ENCODE data around the gene PLEK.

Gene PLEK

DNA sequence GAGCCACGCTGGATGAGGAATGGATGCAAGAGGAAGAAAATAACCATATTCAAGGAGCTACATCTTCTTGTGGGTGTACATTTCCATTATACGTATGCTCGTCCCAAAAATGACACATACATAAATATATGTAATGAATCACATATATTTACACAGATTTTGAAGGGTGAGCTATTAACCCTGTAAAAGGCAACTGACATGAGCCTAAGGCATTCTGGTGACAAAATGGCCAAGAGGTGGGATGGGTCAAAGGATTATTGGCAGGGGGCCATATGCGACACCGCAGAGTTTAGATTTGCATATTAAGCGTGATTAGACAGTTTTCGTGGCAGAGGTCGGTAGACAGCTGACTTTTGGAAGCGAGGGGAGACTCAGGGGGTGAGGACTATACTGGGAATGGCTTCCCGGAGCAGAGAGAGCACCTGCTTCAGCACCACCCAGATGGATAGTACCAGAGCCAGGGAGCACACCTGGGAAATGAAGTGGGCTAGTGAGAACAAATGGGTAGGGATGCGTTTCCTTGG lies 44.9 kb upstream of the PLEK start (continued):
- TF ChIP-seq SALL2 (tag by site-specific recombination; IDR thresholded peaks at IDR 0.05; ENCODE audit: borderline replicate concordance) = no peak
- 0 out of 2 replicates have a peak, but pooled peaks have one; percentile 31 for TF ChIP-seq ZNF324 (tag by site-specific recombination; IDR thresholded peaks at IDR 0.05)
- TF ChIP-seq SP3 (tag by site-specific recombination; IDR thresholded peaks at IDR 0.05) = no peak
- TF ChIP-seq, protein P1, sequence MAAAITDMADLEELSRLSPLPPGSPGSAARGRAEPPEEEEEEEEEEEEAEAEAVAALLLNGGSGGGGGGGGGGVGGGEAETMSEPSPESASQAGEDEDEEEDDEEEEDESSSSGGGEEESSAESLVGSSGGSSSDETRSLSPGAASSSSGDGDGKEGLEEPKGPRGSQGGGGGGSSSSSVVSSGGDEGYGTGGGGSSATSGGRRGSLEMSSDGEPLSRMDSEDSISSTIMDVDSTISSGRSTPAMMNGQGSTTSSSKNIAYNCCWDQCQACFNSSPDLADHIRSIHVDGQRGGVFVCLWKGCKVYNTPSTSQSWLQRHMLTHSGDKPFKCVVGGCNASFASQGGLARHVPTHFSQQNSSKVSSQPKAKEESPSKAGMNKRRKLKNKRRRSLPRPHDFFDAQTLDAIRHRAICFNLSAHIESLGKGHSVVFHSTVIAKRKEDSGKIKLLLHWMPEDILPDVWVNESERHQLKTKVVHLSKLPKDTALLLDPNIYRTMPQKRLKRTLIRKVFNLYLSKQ (tag by site-specific recombination; IDR thresholded peaks at IDR 0.05; ENCODE audit: borderline replicate concordance) = no peak
- no peak for TF ChIP-seq MYNN (tag by site-specific recombination; IDR thresholded peaks at IDR 0.05; ENCODE audit: borderline replicate concordance)
- no peak for TF ChIP-seq ZSCAN23 (tag by site-specific recombination; IDR thresholded peaks at IDR 0.05)
- TF ChIP-seq, protein P2, sequence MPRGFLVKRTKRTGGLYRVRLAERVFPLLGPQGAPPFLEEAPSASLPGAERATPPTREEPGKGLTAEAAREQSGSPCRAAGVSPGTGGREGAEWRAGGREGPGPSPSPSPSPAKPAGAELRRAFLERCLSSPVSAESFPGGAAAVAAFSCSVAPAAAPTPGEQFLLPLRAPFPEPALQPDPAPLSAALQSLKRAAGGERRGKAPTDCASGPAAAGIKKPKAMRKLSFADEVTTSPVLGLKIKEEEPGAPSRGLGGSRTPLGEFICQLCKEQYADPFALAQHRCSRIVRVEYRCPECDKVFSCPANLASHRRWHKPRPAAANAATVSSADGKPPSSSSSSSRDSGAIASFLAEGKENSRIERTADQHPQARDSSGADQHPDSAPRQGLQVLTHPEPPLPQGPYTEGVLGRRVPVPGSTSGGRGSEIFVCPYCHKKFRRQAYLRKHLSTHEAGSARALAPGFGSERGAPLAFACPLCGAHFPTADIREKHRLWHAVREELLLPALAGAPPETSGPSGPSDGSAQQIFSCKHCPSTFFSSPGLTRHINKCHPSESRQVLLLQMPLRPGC (tag by site-specific recombination; IDR thresholded peaks at IDR 0.05) = no peak
- no peak for TF ChIP-seq ZNF785 (tag by site-specific recombination; IDR thresholded peaks at IDR 0.05)
- no peak; the same call in 1 of the 2 replicates for TF ChIP-seq ZBTB8A (tag by site-specific recombination; IDR thresholded peaks at IDR 0.05)
- no peak for TF ChIP-seq ZNF140 (tag by site-specific recombination; IDR thresholded peaks at IDR 0.05)
- no peak for TF ChIP-seq ZNF121 (tag by site-specific recombination; IDR thresholded peaks at IDR 0.05)
- TF ChIP-seq ZNF214 (tag by site-specific recombination; IDR thresholded peaks at IDR 0.05; ENCODE audit: borderline replicate concordance) = no peak
- TF ChIP-seq ZNF223 (tag by site-specific recombination; IDR thresholded peaks at IDR 0.05) = no peak
- TF ChIP-seq ZNF302 (tag by site-specific recombination; IDR thresholded peaks at IDR 0.05; ENCODE audit: low read depth) = no peak
- peak; percentile 43 for TF ChIP-seq FEZF1 (tag by site-specific recombination; IDR thresholded peaks at IDR 0.05)
- peak; percentile 63; the same call in 1 of the 2 replicates for TF ChIP-seq ZNF366 (tag by site-specific recombination; conservative IDR thresholded peaks at IDR 0.05)
- peak; percentile 72 for TF ChIP-seq YY1 (tag by site-specific recombination; IDR thresholded peaks at IDR 0.05)
- peak; percentile 85 for TF ChIP-seq ZNF341 (tag by site-specific recombination; IDR thresholded peaks at IDR 0.05; ENCODE audit: low read depth)
- TF ChIP-seq, protein P3, sequence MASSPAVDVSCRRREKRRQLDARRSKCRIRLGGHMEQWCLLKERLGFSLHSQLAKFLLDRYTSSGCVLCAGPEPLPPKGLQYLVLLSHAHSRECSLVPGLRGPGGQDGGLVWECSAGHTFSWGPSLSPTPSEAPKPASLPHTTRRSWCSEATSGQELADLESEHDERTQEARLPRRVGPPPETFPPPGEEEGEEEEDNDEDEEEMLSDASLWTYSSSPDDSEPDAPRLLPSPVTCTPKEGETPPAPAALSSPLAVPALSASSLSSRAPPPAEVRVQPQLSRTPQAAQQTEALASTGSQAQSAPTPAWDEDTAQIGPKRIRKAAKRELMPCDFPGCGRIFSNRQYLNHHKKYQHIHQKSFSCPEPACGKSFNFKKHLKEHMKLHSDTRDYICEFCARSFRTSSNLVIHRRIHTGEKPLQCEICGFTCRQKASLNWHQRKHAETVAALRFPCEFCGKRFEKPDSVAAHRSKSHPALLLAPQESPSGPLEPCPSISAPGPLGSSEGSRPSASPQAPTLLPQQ (tag by site-specific recombination; IDR thresholded peaks at IDR 0.05) = no peak

DNA sequence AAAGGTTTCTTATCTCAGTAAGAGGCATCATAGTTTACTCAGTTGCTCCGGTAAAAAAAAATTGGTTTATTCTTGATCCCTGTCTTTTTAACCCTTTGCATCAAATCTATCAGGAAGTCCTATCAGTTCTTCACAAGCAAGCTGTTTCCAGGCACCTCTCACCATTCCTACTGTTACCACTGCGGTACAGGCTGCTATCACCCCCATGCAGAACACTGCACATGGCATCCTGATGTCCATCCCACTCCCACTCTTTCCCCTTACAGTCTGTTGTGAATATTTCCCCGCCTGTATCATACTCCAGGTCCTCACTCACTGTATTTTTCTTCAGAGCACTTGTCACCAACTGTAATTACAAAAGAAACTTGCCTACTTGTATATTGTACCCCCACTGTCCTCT lies 40.0 kb upstream of the PLEK start:
- CTCF ChIA-PET = interaction anchor here (0.7 kb wide), 1 partner anchor 152 kb away, joined by 3 read pairs; no protein-coding TSS in a partner anchor

DNA sequence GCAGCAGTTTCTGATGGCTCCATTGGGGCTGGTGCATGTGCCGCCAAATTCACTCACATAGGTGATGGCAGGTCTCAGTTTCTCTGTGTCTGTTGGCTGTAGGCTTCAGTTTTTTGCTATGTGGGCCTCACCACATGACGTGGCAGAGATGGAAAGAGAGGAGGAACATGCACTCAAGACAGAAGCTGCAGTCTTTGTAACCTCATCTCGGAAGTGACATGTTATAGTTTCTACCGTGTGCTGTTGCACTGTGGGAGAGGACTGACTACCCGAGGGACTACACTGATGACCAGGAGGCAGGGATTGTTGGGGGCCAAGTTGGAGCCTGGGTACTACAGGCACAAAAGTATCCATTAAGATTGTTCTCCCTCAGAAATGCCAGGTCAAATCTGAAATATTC lies 36.2 kb upstream of the PLEK start:
- Histone ChIP-seq H3K9me3 (ENCODE audit: control insufficient read depth, insufficient read depth, low read depth, low read length) (no peaks in the 10 kb centered on the region), H3K27ac (ENCODE audit: extremely low read depth, low read depth, low read length) (no peak overlapping the region), H3K36me3 (ENCODE audit: control insufficient read depth in 2 of 2, insufficient read depth in 1 of 2, low read length in 2 of 2) (no peaks in the 10 kb centered on the region), H3K4me1 (ENCODE audit: control insufficient read depth, insufficient read depth, low read length) (no peaks in the 10 kb centered on the region), H3K4me3 (ENCODE audit: low read depth, low read length) (no peak overlapping the region)
- POLR2A ChIA-PET = no interaction called here
- CTCF ChIA-PET = no interaction called here
- TF ChIP-seq ZBTB21 (tag by site-specific recombination; IDR thresholded peaks at IDR 0.05) = no peak
- TF ChIP-seq ZNF10 (tag by site-specific recombination; IDR thresholded peaks at IDR 0.05) = no peak
- TF ChIP-seq, protein P4, sequence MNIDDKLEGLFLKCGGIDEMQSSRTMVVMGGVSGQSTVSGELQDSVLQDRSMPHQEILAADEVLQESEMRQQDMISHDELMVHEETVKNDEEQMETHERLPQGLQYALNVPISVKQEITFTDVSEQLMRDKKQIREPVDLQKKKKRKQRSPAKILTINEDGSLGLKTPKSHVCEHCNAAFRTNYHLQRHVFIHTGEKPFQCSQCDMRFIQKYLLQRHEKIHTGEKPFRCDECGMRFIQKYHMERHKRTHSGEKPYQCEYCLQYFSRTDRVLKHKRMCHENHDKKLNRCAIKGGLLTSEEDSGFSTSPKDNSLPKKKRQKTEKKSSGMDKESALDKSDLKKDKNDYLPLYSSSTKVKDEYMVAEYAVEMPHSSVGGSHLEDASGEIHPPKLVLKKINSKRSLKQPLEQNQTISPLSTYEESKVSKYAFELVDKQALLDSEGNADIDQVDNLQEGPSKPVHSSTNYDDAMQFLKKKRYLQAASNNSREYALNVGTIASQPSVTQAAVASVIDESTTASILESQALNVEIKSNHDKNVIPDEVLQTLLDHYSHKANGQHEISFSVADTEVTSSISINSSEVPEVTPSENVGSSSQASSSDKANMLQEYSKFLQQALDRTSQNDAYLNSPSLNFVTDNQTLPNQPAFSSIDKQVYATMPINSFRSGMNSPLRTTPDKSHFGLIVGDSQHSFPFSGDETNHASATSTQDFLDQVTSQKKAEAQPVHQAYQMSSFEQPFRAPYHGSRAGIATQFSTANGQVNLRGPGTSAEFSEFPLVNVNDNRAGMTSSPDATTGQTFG (tag by site-specific recombination; IDR thresholded peaks at IDR 0.05; ENCODE audit: borderline replicate concordance) = no peak
- no peak for TF ChIP-seq ZSCAN23 (tag by site-specific recombination; IDR thresholded peaks at IDR 0.05)
- TF ChIP-seq SALL2 (tag by site-specific recombination; IDR thresholded peaks at IDR 0.05; ENCODE audit: borderline replicate concordance) = no peak
- no peak for TF ChIP-seq ZNF169 (tag by site-specific recombination; IDR thresholded peaks at IDR 0.05)
- no peak for TF ChIP-seq ZNF416 (tag by site-specific recombination; IDR thresholded peaks at IDR 0.05)
- TF ChIP-seq ZNF239 (tag by site-specific recombination; IDR thresholded peaks at IDR 0.05) = no peak
- no peak for TF ChIP-seq ZNF560 (tag by site-specific recombination; IDR thresholded peaks at IDR 0.05; ENCODE audit: borderline replicate concordance)
- no peak for TF ChIP-seq ZNF664 (tag by site-specific recombination; IDR thresholded peaks at IDR 0.05)
- no peak for TF ChIP-seq ZNF548 (tag by site-specific recombination; IDR thresholded peaks at IDR 0.05)

More for the DNA sequence above, 40.0 kb upstream of the PLEK start:
- POLR2A ChIA-PET = no interaction called here
- Histone ChIP-seq H3K36me3 (ENCODE audit: control insufficient read depth in 2 of 2, insufficient read depth in 1 of 2, low read length in 2 of 2) (no peaks in the 10 kb centered on the region), H3K9me3 (ENCODE audit: control insufficient read depth, insufficient read depth, low read depth, low read length) (no peaks in the 10 kb centered on the region), H3K4me1 (ENCODE audit: control insufficient read depth, insufficient read depth, low read length) (no peaks in the 10 kb centered on the region), H3K27ac (ENCODE audit: extremely low read depth, low read depth, low read length) (no peak overlapping the region), H3K4me3 (ENCODE audit: low read depth, low read length) (no peak overlapping the region)
- TF ChIP-seq MEIS1 (CRISPR knock-in tag; IDR thresholded peaks at IDR 0.05; ENCODE audit: borderline replicate concordance) (no peak), ZNF16 (tag by site-specific recombination; IDR thresholded peaks at IDR 0.05; ENCODE audit: low read depth) (no peak), ZNF701 (tag by site-specific recombination; IDR thresholded peaks at IDR 0.05) (no peak)

Data from HEK293 (cell line).